ENCODE data around the gene RBM4.

RBM4 gene

GRCh38 chr11:66663741-66664296, 25.3 kb downstream of the RBM4 start:
- DNase-seq, result no peak

GRCh38 chr11:66665369-66665768, 26.9 kb downstream of the RBM4 start:
- DNase-seq, result no peak

GRCh38 chr11:66670816-66671215, 32.3 kb downstream of the RBM4 start:
- no peak for DNase-seq

GRCh38 chr11:66674964-66675602, 36.6 kb downstream of the RBM4 start:
- DNase-seq, result no peak

GRCh38 chr11:66676282-66676919, 37.9 kb downstream of the RBM4 start:
- DNase-seq, result no peak

- no peak for DNase-seq
These were observed 38.6 kb downstream of the RBM4 start for GRCh38 chr11:66676931-66677598.

DNA sequence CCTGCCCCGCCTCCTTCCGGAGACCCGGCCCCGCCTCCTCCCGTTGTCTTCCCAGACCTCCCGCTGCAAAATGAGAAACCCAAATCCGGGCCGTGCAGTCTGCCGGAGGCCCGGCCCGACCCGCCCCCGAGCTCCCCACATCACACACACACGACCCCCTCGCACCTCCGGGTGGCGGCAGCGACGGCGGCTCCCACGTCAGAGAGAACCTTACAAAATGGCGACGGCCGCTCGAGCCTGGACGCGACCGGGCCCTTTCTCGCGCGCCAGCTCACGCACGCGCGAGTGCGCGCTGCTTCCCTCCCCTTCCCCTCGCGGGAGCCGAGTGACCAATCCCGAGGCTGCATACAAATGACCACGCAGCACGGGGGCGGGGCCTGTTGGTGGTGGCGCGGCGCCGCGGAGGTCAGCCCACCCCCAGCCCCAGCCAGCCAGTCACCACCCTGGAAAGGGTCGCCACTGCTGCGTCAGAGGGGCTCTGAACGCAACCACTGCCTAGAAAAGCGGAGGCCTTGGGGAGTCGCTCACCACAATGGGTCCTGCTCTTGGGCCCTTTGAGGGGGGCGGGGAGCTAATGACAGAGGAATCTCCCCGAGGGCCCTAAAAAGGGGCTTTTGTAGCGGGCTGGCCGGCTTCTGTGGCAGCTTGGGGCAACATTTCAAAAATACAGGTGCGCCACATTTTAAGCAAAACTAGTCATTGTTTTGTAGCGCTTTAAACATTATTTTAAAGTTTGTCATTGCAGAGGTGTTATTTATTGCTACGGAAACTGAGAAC, 39.3 kb downstream of the RBM4 start, which contains the start of gene RBM4B:
Gene RBM4B (minus strand): TSS at position 289 of the 777 bp plus-strand sequence. CDS start 808 bp downstream, outside the sequence.
- DNase-seq, result peak; percentile 84 to 94 (median 91)

GRCh38 chr11:66680966-66681645, 42.6 kb downstream of the RBM4 start:
- no peak for DNase-seq

- no peak for DNase-seq
These were observed 45.4 kb downstream of the RBM4 start for GRCh38 chr11:66683877-66684276.

- DNase-seq, result no peak
These were observed 46.1 kb downstream of the RBM4 start for GRCh38 chr11:66684635-66685034.

- no peak for DNase-seq
These were observed 47.0 kb downstream of the RBM4 start for GRCh38 chr11:66685276-66686099.

DNA sequence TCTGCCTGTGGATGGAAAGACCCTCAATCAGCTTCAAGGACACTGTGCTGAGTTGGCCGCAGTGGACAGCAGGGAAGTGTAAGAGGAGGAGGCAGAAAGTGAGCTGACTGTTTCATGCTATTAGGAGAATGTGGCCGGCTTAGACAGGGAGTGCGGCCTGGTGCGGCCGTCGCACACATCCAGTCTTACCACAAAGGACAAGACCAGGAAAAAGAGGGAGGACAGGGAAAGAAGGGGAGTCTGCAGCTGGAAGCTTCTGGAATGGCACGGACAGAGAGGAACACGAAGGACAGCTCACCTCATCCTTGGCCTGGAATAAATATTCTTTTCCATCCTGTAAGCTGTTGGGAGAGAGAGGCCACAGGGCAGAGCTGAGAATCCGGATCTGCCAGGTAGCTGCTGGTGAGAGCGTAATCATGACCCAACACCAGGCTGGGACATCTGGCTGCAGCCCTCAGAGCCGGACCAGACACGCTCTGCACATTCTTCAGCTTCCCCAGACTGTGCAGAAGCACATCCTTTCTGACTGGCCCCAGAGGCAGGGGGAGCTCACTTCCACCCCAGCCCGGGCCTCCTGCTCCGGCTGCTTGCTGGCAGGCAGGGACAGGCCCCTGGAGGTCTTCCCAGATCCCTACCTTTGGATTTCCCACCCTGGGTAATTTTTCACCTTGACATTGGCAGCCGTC, 47.7 kb downstream of the RBM4 start:
- DNase-seq, result no peak

GRCh38 chr11:66686801-66687750, 48.6 kb downstream of the RBM4 start:
- DNase-seq, result no peak

GRCh38 chr11:66687831-66688281, 49.4 kb downstream of the RBM4 start:
- DNase-seq, result no peak

DNA sequence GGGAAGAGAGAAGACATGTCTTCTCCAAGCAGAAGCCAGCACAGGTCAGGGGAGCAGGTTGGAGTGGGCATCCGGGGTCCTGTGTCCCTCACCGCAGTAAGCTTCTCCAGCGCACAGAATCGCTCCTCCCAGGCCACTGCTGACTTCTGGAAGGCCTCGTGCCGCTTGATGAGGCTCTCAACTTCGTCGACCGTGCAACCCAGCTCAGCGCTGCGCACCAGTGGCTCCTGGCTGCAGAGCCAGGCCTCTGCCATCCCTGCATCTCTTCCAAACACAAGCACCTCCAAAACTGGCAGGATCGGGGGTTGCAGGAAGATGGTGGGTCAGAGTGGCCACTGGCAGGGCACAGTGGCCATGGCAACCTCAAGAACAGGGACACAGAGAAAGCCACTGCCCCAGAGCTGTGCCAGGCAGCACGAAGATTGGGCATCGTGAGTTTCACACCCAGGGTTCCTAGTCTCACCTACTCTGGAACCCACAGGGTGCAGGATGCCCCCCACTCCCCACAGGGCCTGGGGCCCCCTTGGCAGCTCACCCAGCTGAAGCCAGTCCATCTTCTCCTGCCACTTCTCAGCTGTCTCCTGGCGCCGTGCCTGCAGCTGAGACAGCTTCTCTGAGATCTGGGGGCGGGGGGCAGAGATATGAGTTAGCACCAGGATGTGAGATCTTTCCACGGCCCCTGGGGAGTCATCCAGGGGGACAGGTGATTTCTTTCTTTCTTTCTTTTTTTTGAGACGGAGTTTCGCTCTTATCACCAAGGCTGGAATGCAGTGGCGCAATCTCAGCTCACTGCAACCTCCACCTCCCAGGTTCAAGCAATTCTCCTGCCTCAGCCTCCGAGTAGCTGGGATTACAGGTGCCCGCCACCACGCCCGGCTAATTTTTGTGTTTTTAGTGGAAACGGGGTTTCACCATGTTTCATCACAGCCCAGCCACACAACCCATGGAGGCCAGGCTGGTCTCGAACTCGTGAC, 50.3 kb downstream of the RBM4 start:
- DNase-seq, result no peak

DNA sequence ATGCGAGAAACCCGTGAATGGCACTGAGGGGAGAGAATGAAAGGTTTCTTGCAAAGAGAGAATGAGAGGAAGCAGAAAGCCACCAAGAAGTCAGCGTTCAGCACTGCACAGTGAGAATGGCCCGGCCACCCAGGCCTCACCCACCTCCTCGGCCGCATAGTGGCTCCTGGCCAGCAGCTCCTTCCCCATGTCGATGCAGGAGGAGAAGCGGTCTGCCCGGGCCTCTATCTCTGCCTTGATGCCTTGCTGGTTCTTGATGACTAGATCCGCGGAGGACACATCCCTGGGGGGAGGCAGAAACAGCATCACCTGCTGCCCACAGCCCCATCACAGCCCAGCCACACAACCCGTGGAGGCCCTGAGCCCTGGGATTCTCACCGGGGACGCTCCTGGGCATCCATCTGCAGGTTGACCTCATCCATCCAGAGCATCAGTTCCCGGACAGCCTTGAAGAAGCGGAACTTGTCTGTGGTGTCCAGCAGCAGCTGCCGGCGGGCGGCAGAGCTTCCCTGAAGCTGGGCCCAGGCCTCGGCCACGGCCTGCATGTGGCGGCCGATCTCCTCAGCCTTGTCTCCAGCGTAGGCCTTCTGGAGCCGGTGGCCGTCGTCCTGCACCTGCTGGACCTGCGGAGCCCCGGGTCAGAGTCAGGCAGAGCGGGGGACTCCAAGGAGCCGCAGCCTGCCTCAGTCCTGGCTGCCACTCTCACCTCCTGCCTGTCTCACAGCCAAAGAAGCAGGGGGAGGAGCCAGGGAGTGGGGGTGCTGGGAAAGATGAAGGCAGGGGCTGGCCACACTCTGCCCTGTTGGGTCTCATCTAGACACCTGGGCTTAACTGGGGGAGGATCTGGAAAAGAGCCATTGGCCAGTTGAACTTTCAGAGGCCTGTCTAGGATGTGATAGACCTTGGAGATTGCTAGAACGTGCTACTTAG, 51.4 kb downstream of the RBM4 start:
- DNase-seq, result no peak
